ENCODE measurements around the gene STX2. TPM values are rescaled to one million over a fixed set of nuclear protein-coding genes. Genes with fewer than 3 reads are reported as not detected.
"Not testable (repeated sequence)": the region's sequence is repeated elsewhere in the genome, so short reads cannot be mapped to it uniquely, and the experiment has no call there.

STX2 gene
- total RNA-seq, 1 donor from 2014 or later = 14.0 TPM

- no peak for TF ChIP-seq CTCF (IDR thresholded peaks at IDR 0.05; ENCODE audit: unreplicated experiment)
- peaks cover 3% of the 10 kb centered on the region for H3K27me3 Mint-ChIP-seq (ENCODE audit: low read depth)
- H3K36me3 Mint-ChIP-seq = peaks cover 29% of the 10 kb centered on the region
- H3K9me3 Mint-ChIP-seq = no peaks in the 10 kb centered on the region
- H3K4me1 Mint-ChIP-seq = peaks cover 38% of the 10 kb centered on the region
- H3K4me3 Mint-ChIP-seq = no peak overlapping the region
- no peak overlapping the region for H3K27ac Mint-ChIP-seq
- DNase-seq (ENCODE audit: low spot score in 2 of 2, unreplicated experiment in 2 of 2) = no peak
These were observed 37.2 kb upstream of the STX2 start for GRCh38 chr12:130876297-130876696.

DNA sequence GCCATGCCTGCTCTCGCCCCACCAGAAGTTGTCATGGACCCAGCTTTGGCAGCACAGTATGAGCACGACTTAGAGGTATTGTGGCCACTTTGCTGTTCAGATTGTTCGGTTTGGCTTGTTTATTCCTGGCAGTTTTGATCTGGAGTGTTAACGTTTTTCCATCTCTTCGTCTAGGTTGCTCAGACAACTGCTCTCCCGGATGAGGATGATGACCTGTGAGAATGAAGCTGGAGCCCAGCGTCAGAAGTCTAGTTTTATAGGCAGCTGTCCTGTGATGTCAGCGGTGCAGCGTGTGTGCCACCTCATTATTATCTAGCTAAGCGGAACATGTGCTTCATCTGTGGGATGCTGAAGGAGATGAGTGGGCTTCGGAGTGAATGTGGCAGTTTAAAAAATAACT is 36.7 kb upstream of the STX2 start:
- H3K27me3 Mint-ChIP-seq (ENCODE audit: low read depth); H3K27ac Mint-ChIP-seq; DNase-seq (ENCODE audit: low spot score in 2 of 2, unreplicated experiment in 2 of 2); H3K4me3 Mint-ChIP-seq; H3K9me3 Mint-ChIP-seq: not testable (repeated sequence)
- Mint-ChIP-seq H3K4me1 (peaks cover 44% of the 10 kb centered on the region), H3K36me3 (peaks cover 29% of the 10 kb centered on the region)

DNA sequence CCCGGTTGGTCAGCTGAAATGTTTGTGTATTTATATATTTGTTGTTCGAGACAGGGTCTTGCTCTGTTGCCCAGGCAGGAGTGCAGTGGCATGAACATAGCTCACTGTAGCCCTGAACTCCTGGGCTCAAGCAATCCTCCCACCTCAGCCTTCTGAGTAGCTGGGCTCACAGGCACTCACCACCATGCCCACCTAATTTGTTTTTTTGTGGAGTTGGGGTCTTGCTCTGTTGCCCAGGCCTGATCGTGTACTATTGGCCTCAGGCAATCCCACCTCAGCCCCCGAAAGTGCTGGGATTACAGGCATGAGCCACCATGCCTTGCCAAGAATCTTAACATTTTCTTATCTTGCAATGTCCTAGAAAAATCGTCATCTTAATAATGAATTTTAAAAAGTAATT is 36.1 kb upstream of the STX2 start:
- Mint-ChIP-seq H3K36me3 (peaks cover 29% of the 10 kb centered on the region), H3K4me1 (peaks cover 43% of the 10 kb centered on the region), H3K27me3 (ENCODE audit: low read depth) (peaks cover 3% of the 10 kb centered on the region), H3K27ac (no peak overlapping the region), H3K9me3 (no peaks in the 10 kb centered on the region), H3K4me3 (no peak overlapping the region)
- no peak for DNase-seq (ENCODE audit: low spot score in 2 of 2, unreplicated experiment in 2 of 2)
- no peak for TF ChIP-seq CTCF (IDR thresholded peaks at IDR 0.05; ENCODE audit: unreplicated experiment)

DNA sequence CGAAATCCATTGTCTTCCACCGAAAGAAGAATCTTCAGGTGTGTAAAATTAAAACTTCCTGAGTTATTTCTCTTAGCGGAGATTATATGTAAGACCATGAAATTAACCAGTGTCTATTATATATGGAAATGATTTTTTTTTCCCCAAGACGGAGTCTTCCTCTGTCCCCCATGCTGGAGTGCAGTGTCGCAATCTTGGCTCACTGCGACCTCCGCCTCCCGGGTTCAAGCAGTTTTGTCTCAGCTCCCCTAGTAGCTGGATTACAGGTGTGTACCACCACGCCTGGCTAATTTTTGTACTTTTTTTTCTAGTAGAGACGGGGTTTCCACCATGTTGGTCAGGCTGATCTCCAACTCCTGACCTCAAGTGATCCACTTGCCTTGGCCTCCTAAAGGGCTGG is 35.6 kb upstream of the STX2 start:
- H3K4me1 Mint-ChIP-seq = peaks cover 41% of the 10 kb centered on the region
- no peaks in the 10 kb centered on the region for H3K9me3 Mint-ChIP-seq
- no peak for TF ChIP-seq CTCF (IDR thresholded peaks at IDR 0.05; ENCODE audit: unreplicated experiment)
- no peak for DNase-seq (ENCODE audit: low spot score in 2 of 2, unreplicated experiment in 2 of 2)
- H3K27ac Mint-ChIP-seq = peak overlapping the region; percentile 2
- peaks cover 3% of the 10 kb centered on the region for H3K27me3 Mint-ChIP-seq (ENCODE audit: low read depth)
- peaks cover 29% of the 10 kb centered on the region for H3K36me3 Mint-ChIP-seq
- H3K4me3 Mint-ChIP-seq = peak overlapping the region; percentile 1

GRCh38 chr12:130873825-130874224 is 34.8 kb upstream of the STX2 start:
- DNase-seq (ENCODE audit: low spot score in 2 of 2, unreplicated experiment in 2 of 2) = no peak
- Mint-ChIP-seq H3K36me3 (peaks cover 29% of the 10 kb centered on the region), H3K27me3 (ENCODE audit: low read depth) (no peaks in the 10 kb centered on the region), H3K27ac (no peak overlapping the region), H3K9me3 (no peaks in the 10 kb centered on the region), H3K4me1 (peaks cover 41% of the 10 kb centered on the region), H3K4me3 (peak overlapping the region; percentile 95)
- no peak for TF ChIP-seq CTCF (IDR thresholded peaks at IDR 0.05; ENCODE audit: unreplicated experiment)

DNA sequence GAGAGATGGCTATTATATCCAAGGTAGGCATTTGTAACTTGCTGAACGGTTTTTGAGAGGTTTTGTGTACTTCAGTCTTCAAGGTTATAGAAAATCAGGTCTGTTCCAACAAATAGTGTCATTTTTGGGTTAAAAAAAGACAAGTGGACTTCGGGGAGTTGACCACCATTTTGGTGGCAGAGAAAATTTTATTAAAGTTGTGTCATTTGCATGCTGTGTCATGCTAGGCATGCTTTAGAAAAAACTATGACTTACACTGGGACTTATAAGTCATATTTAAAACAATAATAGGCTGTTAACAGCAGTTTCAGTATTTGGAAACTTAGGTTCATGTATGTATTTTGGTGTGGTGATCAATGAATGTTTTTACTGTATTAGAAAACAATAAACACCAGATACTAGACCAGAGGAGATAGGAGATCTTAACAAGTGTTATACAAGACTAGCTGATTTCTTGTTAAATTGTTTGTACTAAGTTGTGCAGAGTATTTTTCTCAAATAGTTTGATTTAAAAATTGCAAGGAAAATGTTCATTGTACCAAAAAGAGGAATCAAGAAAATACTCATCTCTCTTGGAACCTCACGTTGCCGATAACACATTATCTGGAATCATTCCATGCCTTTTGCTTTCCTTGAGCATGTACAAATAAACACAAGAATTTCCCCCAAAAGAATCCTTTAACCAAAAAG is 34.2 kb upstream of the STX2 start:
- Mint-ChIP-seq H3K9me3 (no peaks in the 10 kb centered on the region), H3K36me3 (peaks cover 29% of the 10 kb centered on the region), H3K4me1 (peaks cover 41% of the 10 kb centered on the region), H3K27ac (peak overlapping the region; percentile 96), H3K27me3 (ENCODE audit: low read depth) (no peaks in the 10 kb centered on the region), H3K4me3 (peak overlapping the region; percentile 95)
- DNase-seq (ENCODE audit: low spot score in 2 of 2, unreplicated experiment in 2 of 2) = no peak
- no peak for TF ChIP-seq CTCF (IDR thresholded peaks at IDR 0.05; ENCODE audit: unreplicated experiment)
